ENCODE measurements around the gene PRSS38.
A peak's percentile ranks its signal among the peaks of the same experiment; 100 is the strongest.

Gene PRSS38

GRCh38 chr1:227815468-227816409 lies at the start of gene PRSS38:
TSS of gene PRSS38 (plus strand) at chr1:227815675. CDS start at chr1:227815717, 42 bp downstream.
- DNase-seq, result no peak

- peak in 1 of 2 experiments; percentile 8 for DNase-seq
These were observed 49.4 kb upstream of the PRSS38 start for GRCh38 chr1:227766015-227766634.

DNA sequence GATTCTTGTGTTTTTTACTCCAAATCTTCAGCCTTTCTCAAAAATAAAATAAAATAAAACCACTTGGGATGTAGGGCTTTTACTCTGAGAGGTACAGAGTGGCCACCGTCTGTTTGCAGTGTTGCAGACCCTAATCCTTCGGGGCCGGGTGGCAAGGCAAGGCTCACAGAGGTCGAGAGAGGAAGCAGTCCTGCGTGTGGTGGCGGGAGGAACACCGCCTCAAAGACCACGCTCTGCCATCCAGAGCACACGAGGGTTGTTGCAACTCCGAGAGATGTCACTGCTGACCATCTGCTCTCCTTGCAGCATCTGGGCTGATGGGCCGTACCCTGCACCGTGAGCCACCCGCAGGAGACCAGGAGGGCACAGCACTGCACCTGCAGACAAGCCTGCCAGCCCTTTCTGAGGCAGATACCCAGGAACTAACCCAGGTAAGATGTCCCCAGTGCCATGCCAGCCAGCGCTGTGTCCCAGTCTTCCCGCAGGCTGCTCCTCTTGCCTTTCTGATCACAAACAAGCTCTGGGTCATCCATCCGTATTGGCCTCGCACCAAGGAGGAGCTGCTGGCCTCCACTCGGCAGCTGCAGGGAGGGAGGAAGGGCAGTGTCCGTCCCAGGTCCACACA lies 48.7 kb upstream of the PRSS38 start:
- DNase-seq, result no peak

GRCh38 chr1:227767401-227768124 lies 47.9 kb upstream of the PRSS38 start:
- DNase-seq, result no peak

GRCh38 chr1:227768125-227768439 lies 47.4 kb upstream of the PRSS38 start:
- no peak for DNase-seq

- no peak for DNase-seq
These were observed 46.8 kb upstream of the PRSS38 start for GRCh38 chr1:227768640-227769039.

GRCh38 chr1:227769047-227769935 lies 46.2 kb upstream of the PRSS38 start:
- no peak for DNase-seq

DNA sequence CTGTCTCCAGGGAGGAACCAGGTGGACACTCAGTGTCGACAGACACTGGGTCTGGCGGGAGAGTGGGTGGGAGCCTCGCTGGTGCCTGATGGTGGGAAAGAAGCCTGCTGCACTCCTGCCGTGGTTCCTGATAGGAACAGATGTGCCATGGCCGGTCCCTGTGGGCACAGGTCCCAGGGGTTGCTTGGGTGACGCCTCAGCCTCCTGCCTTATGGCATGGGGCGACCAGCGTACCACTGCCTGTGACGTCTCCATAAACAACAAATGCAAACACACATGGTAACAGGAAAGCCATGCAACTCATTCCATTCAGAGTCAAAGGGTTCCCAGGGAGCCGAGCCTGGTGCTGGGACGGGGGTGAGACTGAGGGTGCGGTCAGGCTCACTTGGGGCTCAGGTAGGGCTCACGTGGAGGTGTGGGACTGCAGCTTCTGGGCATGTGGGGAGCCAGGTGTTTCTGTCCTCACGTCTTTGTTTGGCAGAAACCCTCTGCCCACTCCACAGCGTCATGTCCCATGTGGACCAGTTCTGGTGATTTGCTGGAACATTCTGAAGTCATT lies 45.5 kb upstream of the PRSS38 start:
- DNase-seq, result no peak

DNA sequence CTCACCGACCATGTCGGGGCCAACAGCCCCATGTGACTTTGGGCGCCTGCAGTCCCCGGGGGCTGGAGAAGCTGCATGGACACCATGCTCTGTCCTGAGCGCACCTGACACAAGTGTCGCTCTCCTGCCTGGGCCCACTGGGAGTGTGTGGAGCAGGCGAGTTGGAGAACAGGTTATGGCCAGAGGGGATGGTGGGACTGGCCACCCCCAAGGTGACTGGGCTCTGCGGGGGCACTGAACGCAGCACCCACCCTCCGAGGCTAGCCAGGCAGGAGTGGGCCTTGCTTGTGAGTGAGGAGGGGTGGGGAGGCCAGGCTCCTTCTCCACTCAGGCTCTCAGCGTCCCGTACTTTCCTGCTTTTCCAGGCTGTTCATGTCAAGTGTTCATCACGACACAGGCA lies 44.7 kb upstream of the PRSS38 start:
- no peak for DNase-seq

DNA sequence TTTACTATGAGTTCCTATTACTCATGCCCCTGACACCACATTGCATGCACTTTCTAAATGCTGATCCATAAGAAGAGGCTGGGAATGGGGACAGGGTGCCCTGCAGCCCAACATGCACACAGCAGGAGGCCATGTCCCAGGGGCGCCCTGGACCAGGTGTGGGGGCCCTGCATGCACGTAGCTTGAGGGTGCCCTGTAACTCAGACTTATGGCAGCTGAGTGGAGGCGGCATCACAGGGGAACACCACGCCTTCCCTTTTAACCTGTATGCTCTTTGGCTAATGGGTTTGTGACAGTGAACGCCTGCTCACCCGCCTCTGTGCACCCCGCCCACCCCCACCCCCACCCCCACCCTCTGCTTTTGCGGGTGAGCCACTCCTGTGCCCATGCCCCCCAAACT lies 44.1 kb upstream of the PRSS38 start:
- DNase-seq, result no peak

- no peak for DNase-seq
These were observed 43.7 kb upstream of the PRSS38 start for GRCh38 chr1:227771771-227772170.

DNA sequence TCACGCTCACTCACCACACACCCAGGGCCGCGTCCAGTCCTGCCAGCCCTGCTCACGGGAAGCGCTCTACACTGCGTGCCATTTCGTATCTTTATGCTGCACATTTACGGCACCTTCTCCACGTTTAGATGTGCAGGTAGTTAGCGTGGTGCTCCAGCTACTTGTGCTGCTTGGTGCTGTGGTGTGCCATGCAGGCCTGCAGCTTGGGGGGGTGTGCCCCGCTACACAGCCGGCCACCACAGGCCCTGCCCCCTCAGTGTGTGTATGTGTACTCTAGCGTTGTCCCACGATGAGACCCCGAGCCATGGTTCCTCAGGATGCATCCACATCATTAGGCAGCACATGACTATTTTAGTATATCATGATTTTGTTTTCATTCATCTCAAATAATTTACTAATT lies 41.9 kb upstream of the PRSS38 start:
- DNase-seq, result no peak

DNA sequence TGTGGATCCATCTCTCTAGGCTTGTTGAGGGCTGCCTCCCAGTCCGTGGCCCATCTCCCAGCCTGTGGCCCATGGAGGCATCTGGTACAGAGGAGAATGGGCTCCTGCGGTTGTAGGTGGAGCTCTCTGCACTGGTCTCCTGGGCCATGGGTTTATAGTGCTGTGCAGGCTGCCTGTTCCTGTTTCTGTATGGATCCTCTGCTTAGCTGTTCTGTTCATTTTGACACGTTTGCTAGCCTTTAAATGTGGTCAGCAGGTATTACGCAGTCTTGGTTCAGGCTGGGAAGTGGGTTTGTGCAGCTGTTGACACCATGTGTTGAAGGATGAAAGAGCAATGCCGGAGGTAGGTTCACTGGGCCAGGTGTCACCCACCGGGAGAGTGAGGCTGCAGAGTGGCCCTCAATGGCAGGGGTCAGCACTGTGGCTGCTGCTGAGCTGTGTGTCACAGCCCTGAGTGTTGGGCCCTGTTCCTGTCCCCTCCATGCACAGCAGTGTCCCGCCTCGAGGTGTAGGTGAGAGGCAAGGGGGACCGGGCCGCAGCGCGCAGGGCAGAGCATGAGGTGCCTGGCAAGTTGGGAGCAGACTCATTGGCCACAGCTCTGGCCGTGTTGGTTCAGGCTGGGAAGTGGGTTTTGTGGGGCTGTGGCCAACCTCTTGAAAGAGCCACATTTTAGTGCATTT lies 41.3 kb upstream of the PRSS38 start:
- no peak for DNase-seq

DNA sequence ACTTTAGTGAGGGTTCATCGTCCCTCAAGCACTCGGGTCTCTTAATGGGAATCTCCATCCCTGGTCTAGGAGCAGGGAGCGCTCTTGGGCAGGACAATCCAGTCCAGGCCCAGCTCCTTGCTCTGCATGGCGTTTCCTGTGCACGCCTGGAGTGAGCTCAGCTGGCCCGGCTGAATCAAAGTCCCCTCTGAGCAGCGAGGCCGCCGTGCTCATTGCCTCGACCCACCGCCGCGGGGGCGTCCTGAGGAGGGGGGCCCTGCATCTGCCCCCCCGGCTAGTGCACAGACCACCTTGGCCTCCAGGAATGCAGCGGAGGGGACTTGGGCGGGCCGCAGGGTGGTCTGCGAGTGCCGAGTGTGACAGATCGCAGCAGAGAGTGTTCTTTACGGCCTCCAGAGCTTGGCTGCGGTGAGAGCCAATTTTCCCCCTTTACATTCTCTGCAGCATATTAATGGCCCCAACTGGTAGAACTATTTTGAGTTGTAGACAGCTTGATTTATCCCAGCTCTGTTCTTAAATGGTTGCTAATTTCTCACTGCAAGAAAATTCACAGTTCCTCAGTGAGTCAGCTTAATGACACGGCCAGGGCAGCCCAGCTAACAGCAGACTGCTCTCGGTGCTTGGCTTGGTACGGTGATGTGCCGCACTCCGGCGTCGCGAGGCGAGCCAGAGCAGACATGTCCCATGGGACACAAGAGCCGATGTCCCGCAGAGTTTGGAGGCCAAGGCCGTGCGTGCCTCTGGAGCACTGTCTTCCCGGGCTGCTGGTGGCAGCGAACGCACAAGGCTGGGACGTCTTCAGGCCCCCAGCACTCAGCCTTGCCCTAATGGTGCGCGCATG lies 40.4 kb upstream of the PRSS38 start:
- no peak for DNase-seq

GRCh38 chr1:227775841-227776240 lies 39.6 kb upstream of the PRSS38 start:
- no peak for DNase-seq

DNA sequence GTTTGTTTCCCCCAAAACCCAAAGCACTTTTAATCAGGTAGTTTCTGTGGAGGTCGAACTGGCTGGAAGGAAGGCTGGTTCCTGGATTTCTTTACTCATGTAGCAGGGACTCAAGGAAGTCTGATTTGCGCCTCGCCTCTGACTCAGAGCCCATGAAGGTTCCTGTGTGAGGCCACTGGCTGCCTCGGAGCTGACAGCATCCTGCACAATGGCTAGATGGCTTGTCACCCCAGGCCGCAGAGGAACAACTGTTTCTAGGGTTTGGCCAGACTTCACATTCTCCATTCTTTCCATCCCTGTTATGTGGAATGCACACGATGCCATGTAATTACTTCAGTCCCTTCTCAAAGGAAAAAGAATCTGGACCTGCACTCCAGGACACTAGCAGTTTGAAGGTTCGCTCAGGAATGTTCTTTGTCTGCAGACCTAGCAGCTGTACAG lies 39.1 kb upstream of the PRSS38 start:
- DNase-seq, result no peak

GRCh38 chr1:227777156-227777555 lies 38.3 kb upstream of the PRSS38 start:
- no peak for DNase-seq

GRCh38 chr1:227777646-227778045 lies 37.8 kb upstream of the PRSS38 start:
- DNase-seq, result no peak

GRCh38 chr1:227778401-227778947 lies 37.0 kb upstream of the PRSS38 start:
- no peak for DNase-seq

DNA sequence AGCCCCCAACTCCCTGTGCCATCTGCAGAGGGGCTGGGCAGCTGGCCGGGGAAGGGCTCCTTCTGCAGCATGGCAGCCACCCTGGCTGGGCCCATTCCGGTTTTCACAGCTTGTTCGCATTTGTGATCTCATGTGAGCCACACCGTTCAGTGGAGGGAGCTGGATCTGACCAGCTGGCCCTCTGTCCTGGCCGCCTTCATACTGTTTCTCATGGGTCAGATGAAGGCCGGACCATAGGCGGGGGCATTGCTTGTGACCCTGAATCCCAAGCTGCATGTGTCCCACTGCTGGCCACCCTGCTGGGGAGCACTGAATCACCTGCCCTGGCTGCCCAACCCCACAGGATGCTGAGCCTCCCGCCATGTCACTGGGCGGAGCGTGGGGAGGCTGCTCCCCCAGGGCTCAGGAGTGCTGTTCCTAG lies 36.4 kb upstream of the PRSS38 start:
- DNase-seq, result no peak

All from NCI-H1930 (cell line).